Nephron progenitor cell (in vitro differentiated cells): Measurements from ENCODE around the gene BIRC5.

ENCODE experiments used
- DNase-seq: peaks from one replicate; pipeline ENCODE4 v3.0.0; 2021
- H3K27ac Mint-ChIP-seq: 2 replicates; pipeline ENCODE4 v1.8.0; 2021; ENCODE audit warnings: mild to moderate bottlenecking, moderate library complexity, mixed read lengths
- H3K27me3 Mint-ChIP-seq: 2 replicates; pipeline ENCODE4 v1.8.0; 2021; ENCODE audit warnings: mild to moderate bottlenecking, low read depth, mixed read lengths; ENCODE audit not compliant: poor library complexity
- H3K36me3 Mint-ChIP-seq: 2 replicates; pipeline ENCODE4 v1.8.0; 2021; ENCODE audit warnings: low read depth, mixed read lengths
- H3K4me1 Mint-ChIP-seq: 2 replicates; pipeline ENCODE4 v1.8.0; 2021; ENCODE audit warnings: mixed read lengths
- H3K4me3 Mint-ChIP-seq: 2 replicates; pipeline ENCODE4 v1.8.0; 2021; ENCODE audit warnings: mild to moderate bottlenecking, moderate library complexity, mixed read lengths
- H3K9me3 Mint-ChIP-seq: 2 replicates; pipeline ENCODE4 v1.8.0; 2021; ENCODE audit warnings: mild to moderate bottlenecking, moderate library complexity, mixed read lengths
- CTCF ChIP-seq: fragments of 200-600 bp; sonication (generic); IDR thresholded peaks from 2 replicates; pipeline ENCODE4 v1.5.0; 2021; ENCODE audit warnings: antibody characterized with exemption

The BIRC5 gene

GRCh38 chr17:78230252-78230962 is 16.4 kb downstream of the BIRC5 start:
- Mint-ChIP-seq H3K27me3 (peaks cover 72% of the 10 kb centered on the region), H3K4me3 (no peak overlapping the region), H3K36me3 (no peaks in the 10 kb centered on the region), H3K4me1 (no peaks in the 10 kb centered on the region), H3K9me3 (no peaks in the 10 kb centered on the region), H3K27ac (no peak overlapping the region)
- DNase-seq, result no peak
- TF ChIP-seq CTCF, result no peak

GRCh38 chr17:78230996-78231935 is 17.2 kb downstream of the BIRC5 start, which contains the start of gene TMEM235:
Gene TMEM235, plus strand, starts transcription at chr17:78231631. Its CDS starts 393 bp downstream, at chr17:78232024.
- peak within 1 kb of the TSS; percentile 52 for H3K4me3 Mint-ChIP-seq
- DNase-seq, result no peak
- H3K27me3 Mint-ChIP-seq, result peaks cover 72% of the 10 kb centered on the region

GRCh38 chr17:78231991-78232858 is 18.2 kb downstream of the BIRC5 start:
- H3K27me3 Mint-ChIP-seq, result peaks cover 72% of the 10 kb centered on the region
- TF ChIP-seq CTCF, result no peak
- H3K4me3 Mint-ChIP-seq, result peak overlapping the region; percentile 52
- H3K36me3 Mint-ChIP-seq, result no peaks in the 10 kb centered on the region
- no peak overlapping the region for H3K27ac Mint-ChIP-seq
- H3K4me1 Mint-ChIP-seq, result no peaks in the 10 kb centered on the region
- no peaks in the 10 kb centered on the region for H3K9me3 Mint-ChIP-seq
- peak; percentile 72 for DNase-seq

More at GRCh38 chr17:78230996-78231935, 17.2 kb downstream of the BIRC5 start, which contains the start of gene TMEM235:
- no peaks in the 10 kb centered on the region for H3K36me3 Mint-ChIP-seq
- no peaks in the 10 kb centered on the region for H3K4me1 Mint-ChIP-seq
- no peaks in the 10 kb centered on the region for H3K9me3 Mint-ChIP-seq
- no peak for TF ChIP-seq CTCF
- no peak within 1 kb of the TSS for H3K27ac Mint-ChIP-seq

GRCh38 chr17:78232859-78233173 is 18.8 kb downstream of the BIRC5 start:
- peaks cover 66% of the 10 kb centered on the region for H3K27me3 Mint-ChIP-seq
- no peak for DNase-seq
- no peaks in the 10 kb centered on the region for H3K9me3 Mint-ChIP-seq
- H3K27ac Mint-ChIP-seq, result no peak overlapping the region
- H3K36me3 Mint-ChIP-seq, result no peaks in the 10 kb centered on the region
- no peaks in the 10 kb centered on the region for H3K4me1 Mint-ChIP-seq
- no peak overlapping the region for H3K4me3 Mint-ChIP-seq
- no peak for TF ChIP-seq CTCF

- peaks cover 5% of the 10 kb centered on the region for H3K4me1 Mint-ChIP-seq
- H3K4me3 Mint-ChIP-seq, result no peak overlapping the region
- H3K36me3 Mint-ChIP-seq, result no peaks in the 10 kb centered on the region
- peaks cover 60% of the 10 kb centered on the region for H3K27me3 Mint-ChIP-seq
- no peak for TF ChIP-seq CTCF
- H3K27ac Mint-ChIP-seq, result no peak overlapping the region
- no peaks in the 10 kb centered on the region for H3K9me3 Mint-ChIP-seq
- DNase-seq, result no peak
Observed at GRCh38 chr17:78233678-78234077, 19.6 kb downstream of the BIRC5 start.
